GM21447 (cell line): ENCODE data around the gene VMAC.

Source experiments
- ATAC-seq: cut with Tn5 transposase; IDR thresholded peaks from one replicate; pipeline ENCODE4 v1.9.1; 2021; ENCODE audit not compliant: unreplicated experiment

The VMAC gene

DNA sequence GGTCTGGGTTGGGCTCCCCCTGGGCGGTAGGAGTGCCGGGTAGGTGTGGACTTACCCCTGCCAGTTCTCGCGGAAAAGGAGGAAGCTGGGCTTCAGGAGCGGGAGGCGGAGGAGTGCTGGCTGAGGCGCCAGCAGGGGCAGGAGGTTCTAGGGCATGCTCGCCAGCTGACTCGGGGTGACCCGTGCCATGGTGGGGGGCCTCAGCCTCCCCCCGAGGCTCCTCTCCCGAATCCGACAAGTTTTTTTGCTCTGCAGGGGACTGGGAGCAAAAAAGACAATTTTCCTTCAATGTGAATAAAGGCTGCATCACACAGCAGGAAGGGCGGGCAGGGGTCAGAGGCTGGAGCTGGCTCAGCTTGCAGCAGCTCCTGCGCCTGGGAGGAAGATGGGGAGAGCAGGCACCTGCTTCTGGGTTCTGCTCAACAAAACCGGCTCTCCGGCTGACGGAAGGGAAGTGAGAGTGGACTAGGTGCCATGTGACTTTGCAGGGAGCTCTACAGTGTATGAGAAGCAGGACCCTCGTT is 46.7 kb downstream of the VMAC start:
- no peak for ATAC-seq

DNA sequence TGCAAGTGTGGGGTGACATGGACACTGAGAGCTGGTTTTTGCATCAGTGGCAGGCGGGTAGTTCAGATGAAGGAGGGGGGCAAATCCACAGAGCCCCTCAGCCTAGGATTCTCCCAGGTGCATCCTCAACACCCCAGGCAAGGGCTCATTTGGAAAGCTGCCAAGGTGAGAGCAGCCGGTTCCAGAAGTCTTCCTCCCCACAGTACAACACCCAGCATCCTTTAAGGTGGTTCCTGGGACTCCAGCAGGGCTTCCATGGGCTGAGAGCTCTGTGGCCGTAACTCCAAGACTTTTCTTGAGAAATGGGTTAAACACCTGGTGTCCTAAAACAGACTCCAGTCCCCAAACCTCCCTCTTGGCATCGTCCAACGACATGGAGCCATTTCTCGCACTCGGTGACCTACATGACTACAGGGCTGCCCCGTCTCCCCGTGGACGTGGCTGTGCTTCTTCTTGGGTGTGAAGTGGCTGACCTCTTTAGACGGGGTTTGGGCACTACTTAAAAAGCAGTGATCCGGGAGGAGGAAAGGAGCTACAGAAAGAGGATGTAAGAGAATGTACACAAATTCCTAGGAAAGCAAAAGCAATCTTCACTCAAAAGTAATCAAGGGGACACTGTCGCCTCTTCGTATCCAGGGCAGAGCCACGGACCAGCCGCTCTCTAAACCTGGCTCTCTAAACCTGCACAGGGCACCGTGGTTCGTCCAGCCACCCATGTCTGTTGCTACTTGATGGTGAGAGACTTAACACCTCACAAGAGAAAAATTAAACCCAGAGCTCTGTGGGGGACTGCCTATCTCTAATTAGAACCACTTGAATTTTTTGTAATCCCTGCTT is 47.7 kb downstream of the VMAC start:
- ATAC-seq: no peak

GRCh38 chr19:5953030-5953589 is 48.4 kb downstream of the VMAC start:
- ATAC-seq: no peak

GRCh38 chr19:5953680-5954213 is 49.1 kb downstream of the VMAC start:
- ATAC-seq: no peak

GRCh38 chr19:5954293-5954692 is 49.6 kb downstream of the VMAC start:
- no peak for ATAC-seq

DNA sequence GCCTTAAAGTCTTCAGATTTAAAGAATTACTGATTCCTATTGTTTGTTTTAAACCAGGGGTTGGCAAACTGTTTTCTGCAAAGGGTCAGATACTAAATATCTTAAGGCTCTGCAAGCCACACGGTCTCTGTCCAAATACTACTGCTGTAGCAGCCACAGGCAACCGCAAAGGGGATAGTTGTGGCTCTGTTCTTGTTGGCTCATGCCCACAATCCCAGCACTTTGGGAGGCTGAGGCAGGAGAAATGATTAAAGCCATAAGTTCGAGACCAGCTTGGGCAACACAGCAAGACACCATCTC is 50.9 kb downstream of the VMAC start:
- ATAC-seq: no peak

DNA sequence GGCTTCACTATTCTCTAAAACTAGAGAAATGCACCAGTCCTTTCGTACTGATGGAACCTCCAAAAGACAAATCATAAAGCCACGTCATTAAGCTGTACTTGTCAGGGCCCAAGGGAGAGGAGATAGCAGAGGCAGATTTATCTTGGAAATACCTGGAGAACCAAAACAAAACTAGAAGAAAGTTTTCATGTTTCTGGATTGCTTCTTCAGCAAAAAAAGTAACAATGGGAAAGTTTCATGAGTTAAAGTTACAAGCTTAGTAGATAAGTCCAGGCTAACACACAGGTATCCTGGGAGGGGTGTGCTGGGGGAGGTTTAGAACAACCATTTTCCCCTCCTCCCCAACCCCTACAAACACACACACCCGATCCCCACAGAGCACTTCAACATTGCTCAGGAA is 51.7 kb downstream of the VMAC start:
- ATAC-seq: no peak

DNA sequence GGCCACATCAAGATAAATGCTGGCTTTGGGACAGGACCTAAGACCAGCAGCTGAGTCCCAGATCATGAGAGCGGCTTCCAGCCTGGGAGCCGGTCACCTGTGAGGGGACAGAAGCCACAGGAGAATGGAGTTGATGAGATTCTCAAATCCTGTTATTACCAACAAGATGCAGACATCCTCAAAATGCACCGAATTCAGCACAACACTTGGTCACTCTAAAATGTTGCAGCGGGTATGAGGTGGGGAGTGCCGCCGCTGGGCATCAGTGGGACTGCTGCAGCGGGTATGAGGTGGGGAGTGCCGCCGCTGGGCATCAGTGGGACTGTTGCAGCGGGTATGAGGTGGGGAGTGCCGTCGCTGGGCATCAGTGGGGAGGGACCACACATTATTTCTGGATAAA is 52.1 kb downstream of the VMAC start:
- ATAC-seq: no peak

DNA sequence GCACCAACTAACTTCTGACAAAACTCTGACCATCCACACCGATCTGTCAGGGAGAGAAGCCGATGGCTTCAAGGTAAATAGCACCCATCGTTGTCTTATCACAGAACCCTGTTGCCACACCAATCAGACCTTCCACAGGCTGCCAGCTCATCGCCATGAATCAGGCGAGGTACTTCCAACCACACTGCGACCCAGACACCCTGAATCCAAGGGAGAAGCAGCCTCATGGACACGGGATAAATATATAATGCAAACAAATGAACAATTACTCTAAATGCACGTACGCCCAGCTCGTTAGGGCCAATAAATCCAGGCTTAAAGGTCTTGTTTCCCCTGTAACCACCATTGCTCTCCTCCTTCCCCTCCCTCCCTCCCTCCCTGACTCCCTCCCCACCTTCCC is 52.5 kb downstream of the VMAC start:
- ATAC-seq: no peak

DNA sequence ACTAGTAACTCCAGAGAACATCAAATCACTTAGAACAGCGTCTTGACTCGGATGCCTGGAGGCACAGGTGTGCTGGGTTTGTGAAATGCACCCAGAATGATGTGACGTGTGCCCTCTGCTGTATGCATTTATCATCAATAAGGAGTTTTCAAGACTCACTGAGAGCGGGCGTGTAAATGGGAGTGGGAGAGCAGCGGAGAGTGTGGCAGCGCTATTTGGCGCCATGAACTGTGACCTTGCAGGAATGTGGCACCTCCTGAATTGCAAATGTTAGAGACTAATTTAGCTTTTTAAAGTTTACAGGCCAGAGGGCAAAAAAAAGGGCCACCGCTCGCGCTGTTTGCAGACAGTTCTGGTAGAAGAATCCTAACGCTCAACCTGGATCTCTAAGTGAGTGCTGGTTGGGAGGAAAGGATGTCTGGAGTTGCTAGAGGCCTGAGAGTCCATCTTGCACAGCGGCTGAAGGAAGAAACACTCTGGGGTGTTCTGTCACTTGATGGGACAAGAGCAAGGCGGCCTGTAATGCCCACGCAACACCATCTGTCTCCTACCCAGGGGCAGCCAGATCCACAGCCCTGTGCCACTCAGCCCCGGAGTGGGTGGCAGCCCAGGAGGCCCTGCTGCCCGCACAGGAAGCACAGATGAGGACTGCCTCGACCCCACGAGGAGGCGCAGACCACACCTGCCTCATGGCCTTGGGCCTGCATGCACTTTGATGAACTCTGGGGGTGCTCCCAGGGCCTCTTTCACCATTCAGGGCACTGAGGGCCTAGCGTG is 53.6 kb downstream of the VMAC start:
- no peak for ATAC-seq

DNA sequence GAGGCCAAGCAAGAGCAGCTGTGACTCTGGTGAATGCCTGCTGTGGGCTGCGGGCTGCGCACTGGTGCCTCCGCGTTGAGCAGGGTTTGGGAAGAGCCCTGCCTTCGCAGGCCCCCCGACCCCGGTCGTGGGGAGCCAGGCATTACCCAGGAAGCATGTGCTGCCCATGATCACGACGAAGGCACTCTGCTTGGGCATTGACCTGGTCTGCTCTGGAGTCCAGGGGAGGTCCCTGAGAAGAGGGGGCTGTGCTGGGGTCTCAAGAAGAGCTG is 54.1 kb downstream of the VMAC start:
- ATAC-seq: no peak

- no peak for ATAC-seq
These were observed 54.8 kb downstream of the VMAC start for GRCh38 chr19:5959260-5960004.
